NT2/D1 (cell line): ENCODE data around the gene CILP2.

Experiments
- SUZ12 ChIP-seq: IDR thresholded peaks from 2 replicates; pipeline ENCODE4 v1.6.1; 2011; ENCODE audit not compliant: insufficient read length, insufficient read depth; ENCODE audit errors: extremely low read depth
- YY1 ChIP-seq: IDR thresholded peaks from 2 replicates; pipeline ENCODE4 v1.6.1; 2011; ENCODE audit not compliant: insufficient read length, insufficient read depth

- no peak for TF ChIP-seq YY1
- no peak for TF ChIP-seq SUZ12
These were observed 35.8 kb upstream of the CILP2 start for GRCh38 chr19:19502281-19502680.
